IMR-90 (cell line): ENCODE data around the gene PPFIA2. TPM values are rescaled to one million over a fixed set of nuclear protein-coding genes. Genes with fewer than 3 reads are reported as not detected.

Experiments
- ATAC-seq: fragments of 200-7000 bp; cut with Tn5 transposase; 2 replicates; pipeline ENCODE4 v1.9.1; 2020; ENCODE audit warnings: low read depth, mild to moderate bottlenecking, moderate library complexity
- BruUV-seq: library from RNA; stranded (reverse); fragments of 400-500 nt; replicated peaks from 2 replicates; lab custom pipeline; 2021; lab: Mats Ljungman, UMichigan
- CTCF ChIA-PET: fragments of 300-600 bp; formaldehyde crosslinking; extraction: SDS; loops from one replicate; lab custom pipeline; 2021; ENCODE audit warnings: antibody characterized with exemption; lab: Yijun Ruan, JAX
- POLR2A ChIA-PET: fragments of 300-600 bp; sonication (Branson Sonifier 250); formaldehyde crosslinking; loops from one replicate; lab custom pipeline; 2022; ENCODE audit warnings: antibody characterized with exemption; ENCODE audit not compliant: unreplicated experiment; lab: Charles Lee
- DNase-seq: peaks from one replicate; pipeline ENCODE4 v3.0.0; 2013
- H2AFZ ChIP-seq: replicated peaks from 2 replicates; pipeline ENCODE3; 2013; ENCODE audit warnings: low read length, mild to moderate bottlenecking; ENCODE audit not compliant: poor library complexity
- H2AK5ac ChIP-seq: 2 replicates; pipeline ENCODE4 v1.6.1; 2013; ENCODE audit warnings: low read depth, low read length, inconsistent platforms
- H2AK9ac ChIP-seq: replicated peaks from 2 replicates; pipeline ENCODE3; 2013; ENCODE audit warnings: mild to moderate bottlenecking, low read depth, low read length, moderate library complexity; ENCODE audit not compliant: poor library complexity
- H2BK120ac ChIP-seq: 2 replicates; pipeline ENCODE4 v1.6.1; 2013; ENCODE audit warnings: low read depth, low read length, inconsistent platforms
- H2BK15ac ChIP-seq: 3 replicates; pipeline ENCODE4 v1.6.1; 2013; ENCODE audit warnings: low read depth, low read length, inconsistent platforms
- H2BK20ac ChIP-seq: 2 replicates; pipeline ENCODE4 v1.6.1; 2013; ENCODE audit warnings: low read depth, mild to moderate bottlenecking, inconsistent platforms, low read length, moderate library complexity
- H2BK5ac ChIP-seq: 2 replicates; pipeline ENCODE4 v1.6.1; 2013; ENCODE audit warnings: mild to moderate bottlenecking, low read depth, low read length, inconsistent platforms; ENCODE audit not compliant: poor library complexity, severe bottlenecking
- H3K14ac ChIP-seq: replicated peaks from 2 replicates; pipeline ENCODE4 v1.6.1; 2013; ENCODE audit warnings: low read depth, low read length, inconsistent platforms
- H3K18ac ChIP-seq: 2 replicates; pipeline ENCODE4 v1.6.1; 2013; ENCODE audit warnings: low read depth, low read length, control low read depth
- H3K23ac ChIP-seq: 2 replicates; pipeline ENCODE4 v1.6.1; 2013; ENCODE audit warnings: low read depth, low read length, inconsistent platforms
- H3K27ac ChIP-seq: 2 replicates; pipeline ENCODE4 v1.5.1; 2013; ENCODE audit warnings: mild to moderate bottlenecking, control low read depth, low read length; ENCODE audit not compliant: insufficient read depth
- H3K27me3 ChIP-seq: 2 replicates; pipeline ENCODE4 v1.6.1; 2013; ENCODE audit warnings: low read length; ENCODE audit not compliant: control insufficient read depth, insufficient read depth
- H3K36me3 ChIP-seq: 2 replicates; pipeline ENCODE4 v1.6.1; 2013; ENCODE audit warnings: low read length, mixed read lengths; ENCODE audit not compliant: control insufficient read depth, insufficient read depth
- H3K4ac ChIP-seq: 2 replicates; pipeline ENCODE4 v1.6.1; 2013; ENCODE audit warnings: low read depth, low read length, inconsistent platforms
- H3K4me1 ChIP-seq: 2 replicates; pipeline ENCODE4 v1.6.1; 2013; ENCODE audit warnings: low read length, mixed read lengths; ENCODE audit not compliant: control insufficient read depth, insufficient read depth
- H3K4me2 ChIP-seq: 2 replicates; pipeline ENCODE4 v1.6.1; 2013; ENCODE audit warnings: low read depth, mild to moderate bottlenecking, control low read depth, low read length, moderate library complexity
- H3K4me3 ChIP-seq: 2 replicates; pipeline ENCODE4 v1.5.1; 2013; ENCODE audit warnings: low read depth, mild to moderate bottlenecking, control low read depth, low read length, moderate library complexity; ENCODE audit not compliant: insufficient read depth
- H3K56ac ChIP-seq: 2 replicates; pipeline ENCODE4 v1.6.1; 2013; ENCODE audit warnings: low read length, inconsistent platforms; ENCODE audit not compliant: insufficient read depth; ENCODE audit errors: extremely low read depth
- H3K79me1 ChIP-seq, 2 experiments: 2 replicates each; pipeline ENCODE4 v1.6.1; 2013; ENCODE audit warnings: low read length in 2 of 2, inconsistent platforms in 1 of 2, low read depth in 1 of 2
- H3K9ac ChIP-seq: 2 replicates; pipeline ENCODE4 v1.6.1; 2013; ENCODE audit warnings: low read depth, low read length, control low read depth
- H3K9me1 ChIP-seq: 2 replicates; pipeline ENCODE4 v1.6.1; 2013; ENCODE audit warnings: low read length, inconsistent platforms; ENCODE audit not compliant: insufficient read depth
- H3K9me3 ChIP-seq: 2 replicates; pipeline ENCODE4 v1.6.1; 2013; ENCODE audit warnings: low read length; ENCODE audit not compliant: control insufficient read depth, insufficient read depth
- H4K20me1 ChIP-seq: 2 replicates; pipeline ENCODE4 v1.6.1; 2013; ENCODE audit warnings: low read length, inconsistent platforms; ENCODE audit not compliant: insufficient read depth
- H4K5ac ChIP-seq: 2 replicates; pipeline ENCODE4 v1.6.1; 2013; ENCODE audit warnings: mild to moderate bottlenecking, low read depth, low read length, control low read depth
- H4K8ac ChIP-seq, 2 experiments: 2 replicates each; pipeline ENCODE4 v1.6.1; 2013; ENCODE audit warnings: low read depth in 2 of 2, low read length in 2 of 2, control low read depth in 1 of 2, inconsistent platforms in 1 of 2
- H4K91ac ChIP-seq: 2 replicates; pipeline ENCODE4 v1.6.1; 2013; ENCODE audit warnings: low read depth, low read length, inconsistent platforms; ENCODE audit not compliant: insufficient read depth
- BHLHE40 ChIP-seq: fragments of 150-350 bp; IDR thresholded peaks from 2 replicates; pipeline ENCODE4 v1.6.1; 2016; ENCODE audit warnings: mild to moderate bottlenecking, low read depth, low read length
- CEBPB ChIP-seq: IDR thresholded peaks from 2 replicates; pipeline ENCODE4 v1.6.1; 2012; ENCODE audit warnings: low read depth, low read length, improper control_type of control experiment
- CHD1 ChIP-seq: IDR thresholded peaks from 2 replicates; pipeline ENCODE4 v1.6.1; 2012; ENCODE audit warnings: low read depth, low read length, improper control_type of control experiment
- FOS ChIP-seq: fragments of 150-350 bp; IDR thresholded peaks from 2 replicates; pipeline ENCODE4 v1.6.1; 2016; ENCODE audit warnings: low read depth, low read length
- MAFK ChIP-seq: IDR thresholded peaks from 2 replicates; pipeline ENCODE4 v1.6.1; 2012; ENCODE audit warnings: low read depth, low read length, improper control_type of control experiment
- MAZ ChIP-seq: IDR thresholded peaks from 2 replicates; pipeline ENCODE4 v1.6.1; 2012; ENCODE audit warnings: low read depth, mild to moderate bottlenecking, low read length, improper control_type of control experiment, moderate library complexity, borderline replicate concordance
- MXI1 ChIP-seq: IDR thresholded peaks from 2 replicates; pipeline ENCODE4 v1.6.1; 2012; ENCODE audit warnings: low read depth, mild to moderate bottlenecking, low read length, moderate library complexity, borderline replicate concordance
- NFE2L2 ChIP-seq: fragments of 150-350 bp; IDR thresholded peaks from 2 replicates; pipeline ENCODE4 v1.6.1; 2016; ENCODE audit warnings: low read depth, mild to moderate bottlenecking, low read length
- POLR2A ChIP-seq: IDR thresholded peaks from 2 replicates; pipeline ENCODE4 v1.6.1; 2012; ENCODE audit warnings: mild to moderate bottlenecking, low read depth, low read length
- RAD21 ChIP-seq: IDR thresholded peaks from 2 replicates; pipeline ENCODE4 v1.6.1; 2012; ENCODE audit warnings: low read length, improper control_type of control experiment
- RCOR1 ChIP-seq: IDR thresholded peaks from 2 replicates; pipeline ENCODE4 v1.6.1; 2012; ENCODE audit warnings: mild to moderate bottlenecking, low read length, improper control_type of control experiment; ENCODE audit not compliant: insufficient replicate concordance
- RFX5 ChIP-seq: IDR thresholded peaks from 2 replicates; pipeline ENCODE4 v1.8.0; 2012; ENCODE audit warnings: low read depth, mild to moderate bottlenecking, low read length, moderate library complexity
- SMC3 ChIP-seq: fragments of 150-350 bp; IDR thresholded peaks from 2 replicates; pipeline ENCODE4 v1.6.1; 2016; ENCODE audit warnings: low read depth, mild to moderate bottlenecking, antibody characterized with exemption, low read length, moderate library complexity
- WGBS, 2 experiments: methylation state at CpG; one replicate each; pipeline versions ENCODE4 v1.1.5 to v1.1.7; 2013; ENCODE audit warnings: missing lambda C conversion rate in 2 of 2; ENCODE audit not compliant: insufficient read length in 1 of 2; ENCODE audit errors: extremely low coverage in 2 of 2; 5-methylcytosine and 5-hydroxymethylcytosine counted together
- dilution Hi-C: fragments of 300-500 bp; cut with HindIII; formaldehyde crosslinking; loops from one replicate; pipeline ENCODE4 v1.14.3; 2018; ENCODE audit warnings: low sequenced_read_pairs; ENCODE audit not compliant: unreplicated experiment
- in situ Hi-C: fragments of 300-500 bp; cut with MboI; formaldehyde crosslinking; loops from 3 replicates; pipeline ENCODE4 v1.14.3; 2019; ENCODE audit warnings: low sequenced_read_pairs, inconsistent platforms, mixed read lengths
- intact Hi-C: fragments of 100-400 bp; cut with micrococcal nuclease; formaldehyde crosslinking; loops from 2 replicates; pipeline ENCODE4 v1.10.0; 2022
- polyA plus RNA-seq, 3 experiments: library from polyadenylated mRNA; depleted of rRNA; stranded (reverse); fragments of >200 nt; gene quantifications; 2 replicates each; pipeline ENCODE4 v1.2.3, GENCODE V29; 2012; ENCODE audit warnings: low replicate concordance in 1 of 3
- total RNA-seq: library from RNA; depleted of rRNA; stranded (reverse); fragments of >200 nt; gene quantifications from 2 replicates; pipeline ENCODE4 v1.2.3, GENCODE V29; 2012
- TF ChIP-seq, protein P1 (sequence below): fragments of 150-350 bp; IDR thresholded peaks from 2 replicates; pipeline ENCODE4 v1.6.1; 2017; ENCODE audit warnings: mild to moderate bottlenecking, antibody characterized with exemption, low read length, low read depth
- TF ChIP-seq, protein P2 (sequence below): fragments of 150-350 bp; IDR thresholded peaks from 2 replicates; pipeline ENCODE4 v1.6.1; 2016; ENCODE audit warnings: low read depth, mild to moderate bottlenecking, low read length, moderate library complexity, borderline replicate concordance
- TF ChIP-seq, protein P3 (sequence below): conservative IDR thresholded peaks from 2 replicates; pipeline ENCODE4 v1.5.1; 2012; ENCODE audit warnings: mild to moderate bottlenecking, low read depth, low read length, improper control_type of control experiment

PPFIA2 gene
- total and polyA plus RNA-seq, 2 of the 4 experiments (the other 2 are of a cell fraction) = 0.29 to 1.3 TPM

DNA sequence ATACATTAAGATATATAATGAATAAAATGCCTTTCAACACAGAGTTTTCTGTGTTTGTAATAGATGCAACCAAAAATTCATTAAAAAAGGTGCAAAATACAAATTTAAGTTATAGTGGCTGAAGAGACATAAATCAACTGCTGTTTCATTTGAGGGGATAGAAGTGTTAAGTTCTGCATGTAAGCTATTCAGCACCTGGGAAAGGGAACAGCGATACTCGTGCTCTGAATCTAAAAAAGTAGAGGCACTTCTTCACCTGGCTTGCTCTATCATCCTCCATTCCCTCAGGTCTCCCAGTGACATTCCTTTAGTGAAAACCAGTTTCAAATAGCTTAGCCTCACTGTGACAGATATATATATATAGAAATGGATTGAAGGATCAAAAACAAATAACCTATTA is 458.7 kb downstream of the PPFIA2 start:
- dilution Hi-C loops = no loop called here

More for the DNA sequence above, 458.7 kb downstream of the PPFIA2 start:
- no peak overlapping the region for H2BK120ac ChIP-seq
- no peak overlapping the region for H3K9ac ChIP-seq
- H3K14ac ChIP-seq = no peak overlapping the region
- in situ Hi-C loops = no loop called here
- no peak overlapping the region for H3K27ac ChIP-seq
- H2AK5ac ChIP-seq = no peak overlapping the region
- no peaks in the 10 kb centered on the region for H3K4me1 ChIP-seq
- intact Hi-C loops = no loop called here
- no peaks in the 10 kb centered on the region for H4K20me1 ChIP-seq
- H2BK5ac ChIP-seq = no peak overlapping the region
- H3K36me3 ChIP-seq = no peaks in the 10 kb centered on the region
- H2BK15ac ChIP-seq = no peak overlapping the region
- ATAC-seq (no peak), DNase-seq (no peak)
- WGBS, 2 experiments = no CpG with 5 or more reads among the region's 2 CpGs
- BruUV-seq = no TSS peak
- no peaks in the 10 kb centered on the region for H3K79me1 ChIP-seq
- no peak overlapping the region for H3K4ac ChIP-seq
- no peak overlapping the region for H4K5ac ChIP-seq
- H3K9me3 ChIP-seq = no peaks in the 10 kb centered on the region
- POLR2A ChIA-PET = no interaction called here
- H3K56ac ChIP-seq = no peak overlapping the region
- TF ChIP-seq FOS (no peak), CHD1 (no peak), MXI1 (no peak), BHLHE40 (no peak), RFX5 (no peak), NFE2L2 (no peak), CEBPB (no peak), POLR2A (no peak), SMC3 (no peak), MAFK (no peak), MAZ (no peak), RAD21 (no peak), RCOR1 (no peak)
- TF ChIP-seq, protein P1, sequence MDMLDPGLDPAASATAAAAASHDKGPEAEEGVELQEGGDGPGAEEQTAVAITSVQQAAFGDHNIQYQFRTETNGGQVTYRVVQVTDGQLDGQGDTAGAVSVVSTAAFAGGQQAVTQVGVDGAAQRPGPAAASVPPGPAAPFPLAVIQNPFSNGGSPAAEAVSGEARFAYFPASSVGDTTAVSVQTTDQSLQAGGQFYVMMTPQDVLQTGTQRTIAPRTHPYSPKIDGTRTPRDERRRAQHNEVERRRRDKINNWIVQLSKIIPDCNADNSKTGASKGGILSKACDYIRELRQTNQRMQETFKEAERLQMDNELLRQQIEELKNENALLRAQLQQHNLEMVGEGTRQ = no peak
- TF ChIP-seq, protein P2, sequence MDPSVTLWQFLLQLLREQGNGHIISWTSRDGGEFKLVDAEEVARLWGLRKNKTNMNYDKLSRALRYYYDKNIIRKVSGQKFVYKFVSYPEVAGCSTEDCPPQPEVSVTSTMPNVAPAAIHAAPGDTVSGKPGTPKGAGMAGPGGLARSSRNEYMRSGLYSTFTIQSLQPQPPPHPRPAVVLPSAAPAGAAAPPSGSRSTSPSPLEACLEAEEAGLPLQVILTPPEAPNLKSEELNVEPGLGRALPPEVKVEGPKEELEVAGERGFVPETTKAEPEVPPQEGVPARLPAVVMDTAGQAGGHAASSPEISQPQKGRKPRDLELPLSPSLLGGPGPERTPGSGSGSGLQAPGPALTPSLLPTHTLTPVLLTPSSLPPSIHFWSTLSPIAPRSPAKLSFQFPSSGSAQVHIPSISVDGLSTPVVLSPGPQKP = no peak
- TF ChIP-seq, protein P3, sequence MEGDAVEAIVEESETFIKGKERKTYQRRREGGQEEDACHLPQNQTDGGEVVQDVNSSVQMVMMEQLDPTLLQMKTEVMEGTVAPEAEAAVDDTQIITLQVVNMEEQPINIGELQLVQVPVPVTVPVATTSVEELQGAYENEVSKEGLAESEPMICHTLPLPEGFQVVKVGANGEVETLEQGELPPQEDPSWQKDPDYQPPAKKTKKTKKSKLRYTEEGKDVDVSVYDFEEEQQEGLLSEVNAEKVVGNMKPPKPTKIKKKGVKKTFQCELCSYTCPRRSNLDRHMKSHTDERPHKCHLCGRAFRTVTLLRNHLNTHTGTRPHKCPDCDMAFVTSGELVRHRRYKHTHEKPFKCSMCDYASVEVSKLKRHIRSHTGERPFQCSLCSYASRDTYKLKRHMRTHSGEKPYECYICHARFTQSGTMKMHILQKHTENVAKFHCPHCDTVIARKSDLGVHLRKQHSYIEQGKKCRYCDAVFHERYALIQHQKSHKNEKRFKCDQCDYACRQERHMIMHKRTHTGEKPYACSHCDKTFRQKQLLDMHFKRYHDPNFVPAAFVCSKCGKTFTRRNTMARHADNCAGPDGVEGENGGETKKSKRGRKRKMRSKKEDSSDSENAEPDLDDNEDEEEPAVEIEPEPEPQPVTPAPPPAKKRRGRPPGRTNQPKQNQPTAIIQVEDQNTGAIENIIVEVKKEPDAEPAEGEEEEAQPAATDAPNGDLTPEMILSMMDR = no peak
- no peak overlapping the region for H3K18ac ChIP-seq
- no peak overlapping the region for H4K8ac ChIP-seq
- no peak overlapping the region for H2AK9ac ChIP-seq
- H2AFZ ChIP-seq = no peak overlapping the region
- no peak overlapping the region for H3K4me2 ChIP-seq
- no peak overlapping the region for H3K23ac ChIP-seq
- H2BK20ac ChIP-seq = no peak overlapping the region
- H4K91ac ChIP-seq = no peak overlapping the region
- CTCF ChIA-PET = no interaction called here
- H3K9me1 ChIP-seq = no peaks in the 10 kb centered on the region
- no peak overlapping the region for H3K4me3 ChIP-seq
- H3K27me3 ChIP-seq = no peaks in the 10 kb centered on the region
